OCI-LY1 (cell line): ENCODE data around the gene FNDC3A.

ENCODE experiments used
- CTCF ChIP-seq: fragments of 200-600 bp; sonication (generic), shearing (Covaris generic); IDR thresholded peaks from 2 replicates; pipeline ENCODE4 v1.5.1; 2017; ENCODE audit warnings: mild to moderate bottlenecking, antibody characterized with exemption, low read length, moderate library complexity, mixed read lengths
- EZH2 ChIP-seq: fragments of 200-600 bp; sonication (generic), shearing (Covaris generic); IDR thresholded peaks from 2 replicates; pipeline ENCODE4 v1.8.0; 2017; ENCODE audit warnings: borderline replicate concordance, mixed run types, mild to moderate bottlenecking, antibody characterized with exemption, low read length, moderate library complexity, mixed read lengths

GRCh38 chr13:48944221-48944620 lies 31.5 kb upstream of the FNDC3A start:
- TF ChIP-seq CTCF (no peak), EZH2 (no peak)
